Measurements from ENCODE around the gene RERE. TPM values are rescaled to one million over a fixed set of nuclear protein-coding genes. Genes with fewer than 3 reads are reported as not detected.

RERE gene
- total RNA-seq (100 to 1,000 TPM in 8 of 9 donors, 10 to 100 TPM in 1; 65.9 to 236 (median 135) TPM), polyA plus RNA-seq (100 to 1,000 TPM in 1 of 2 donors, 10 to 100 TPM in 1; 53.5 to 120 TPM)
- long read RNA-seq, donor 1, partial matches to known transcripts = 53 of 93 reads
- long read RNA-seq, donor 1, other reads (novel, unspliced or antisense) = 40 of 93 reads
- long read RNA-seq, donor 2, partial matches to known transcripts = 38 of 81 reads
- long read RNA-seq, donor 2, other reads (novel, unspliced or antisense) = 43 of 81 reads
- long read RNA-seq, donor 3, partial matches to known transcripts = 74 of 110 reads
- long read RNA-seq, donor 3, other reads (novel, unspliced or antisense) = 36 of 110 reads

GRCh38 chr1:8817412-8818324 is at the start of gene RERE:
RERE (minus strand) TSS chr1:8817640.
- Histone ChIP-seq H3K27me3 (no peaks in the 10 kb centered on the region), H3K4me1 (peaks cover 0 to 59% (median 33%) of the 10 kb centered on the region in 12 donors), H3K4me3 (peak within 1 kb of the TSS; percentile 49 to 90 (median 78)), H3K36me3 (no peaks in the 10 kb centered on the region), H3K27ac (peak within 1 kb of the TSS; percentile 85 to 96 (median 94)), H3K9me3 (no peaks in the 10 kb centered on the region)
- WGBS, 4 donors = 0 to 1% (median 1%) methylated on average over 39 to 82 of the region's 82 CpGs
- intact Hi-C loops (cut with DNase I) = loop anchor here in 3 of 10 donors (2.0 to 5.0 kb wide), 2 partner anchors 31 to 40 kb away; no protein-coding TSS in a partner anchor
- TF ChIP-seq, protein P1, sequence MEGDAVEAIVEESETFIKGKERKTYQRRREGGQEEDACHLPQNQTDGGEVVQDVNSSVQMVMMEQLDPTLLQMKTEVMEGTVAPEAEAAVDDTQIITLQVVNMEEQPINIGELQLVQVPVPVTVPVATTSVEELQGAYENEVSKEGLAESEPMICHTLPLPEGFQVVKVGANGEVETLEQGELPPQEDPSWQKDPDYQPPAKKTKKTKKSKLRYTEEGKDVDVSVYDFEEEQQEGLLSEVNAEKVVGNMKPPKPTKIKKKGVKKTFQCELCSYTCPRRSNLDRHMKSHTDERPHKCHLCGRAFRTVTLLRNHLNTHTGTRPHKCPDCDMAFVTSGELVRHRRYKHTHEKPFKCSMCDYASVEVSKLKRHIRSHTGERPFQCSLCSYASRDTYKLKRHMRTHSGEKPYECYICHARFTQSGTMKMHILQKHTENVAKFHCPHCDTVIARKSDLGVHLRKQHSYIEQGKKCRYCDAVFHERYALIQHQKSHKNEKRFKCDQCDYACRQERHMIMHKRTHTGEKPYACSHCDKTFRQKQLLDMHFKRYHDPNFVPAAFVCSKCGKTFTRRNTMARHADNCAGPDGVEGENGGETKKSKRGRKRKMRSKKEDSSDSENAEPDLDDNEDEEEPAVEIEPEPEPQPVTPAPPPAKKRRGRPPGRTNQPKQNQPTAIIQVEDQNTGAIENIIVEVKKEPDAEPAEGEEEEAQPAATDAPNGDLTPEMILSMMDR (IDR thresholded peaks at IDR 0.05) = peak in 3 of 12 donors; percentile 14 to 26 (median 25)
- peak in 1 of 2 donors; percentile 95 for TF ChIP-seq POLR2A (IDR thresholded peaks at IDR 0.05)
- DNase-seq = peak; percentile 94 to 98 (median 94)
- ATAC-seq = peak; percentile 98 to 99 (median 99)

DNA sequence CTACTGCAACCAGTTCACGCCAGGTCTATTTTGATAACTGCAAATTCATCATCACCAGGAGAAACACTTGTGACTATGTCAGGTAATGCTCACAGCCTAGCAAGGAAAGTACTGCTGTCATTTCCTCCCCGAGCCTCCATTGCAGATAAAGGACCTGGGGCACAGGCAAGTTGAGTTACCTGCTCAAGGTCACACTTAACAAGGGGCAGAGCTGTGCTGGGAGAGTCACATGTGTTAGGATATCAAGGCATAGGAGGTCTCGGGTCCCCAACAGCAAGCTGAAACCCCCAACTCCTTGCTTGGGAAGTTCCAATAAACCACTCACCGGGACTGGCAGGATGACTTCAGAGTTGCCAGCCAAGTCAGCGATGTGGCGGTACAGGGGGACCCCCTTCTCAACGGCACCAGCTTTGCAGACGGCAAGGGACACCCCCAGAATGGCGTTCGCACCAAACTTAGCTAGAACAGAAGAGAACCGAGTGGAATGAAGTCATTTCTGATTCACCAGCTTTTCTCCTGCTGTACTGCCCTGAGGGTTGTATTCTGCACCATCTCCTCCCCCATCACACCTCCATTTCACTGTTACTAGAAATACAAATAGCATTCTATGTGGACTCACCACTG is 49.5 kb upstream of the RERE start:
- Histone ChIP-seq H3K9me3 (no peaks in the 10 kb centered on the region), H3K27ac (no peak overlapping the region), H3K4me1 (peaks cover 0 to 10% (median 1%) of the 10 kb centered on the region in 12 donors), H3K27me3 (no peaks in the 10 kb centered on the region), H3K36me3 (peaks cover 23 to 100% (median 100%) of the 10 kb centered on the region in 9 donors), H3K4me3 (no peak overlapping the region)
- TF ChIP-seq POLR2A (IDR thresholded peaks at IDR 0.05) = no peak
- TF ChIP-seq, protein P1 (IDR thresholded peaks at IDR 0.05) = no peak
- 83 to 90% (median 88%) methylated on average over 11 of the region's 11 CpGs for WGBS, 4 donors
- intact Hi-C loops (cut with DNase I) = no loop called here
- no peak for ATAC-seq
- DNase-seq = no peak

DNA sequence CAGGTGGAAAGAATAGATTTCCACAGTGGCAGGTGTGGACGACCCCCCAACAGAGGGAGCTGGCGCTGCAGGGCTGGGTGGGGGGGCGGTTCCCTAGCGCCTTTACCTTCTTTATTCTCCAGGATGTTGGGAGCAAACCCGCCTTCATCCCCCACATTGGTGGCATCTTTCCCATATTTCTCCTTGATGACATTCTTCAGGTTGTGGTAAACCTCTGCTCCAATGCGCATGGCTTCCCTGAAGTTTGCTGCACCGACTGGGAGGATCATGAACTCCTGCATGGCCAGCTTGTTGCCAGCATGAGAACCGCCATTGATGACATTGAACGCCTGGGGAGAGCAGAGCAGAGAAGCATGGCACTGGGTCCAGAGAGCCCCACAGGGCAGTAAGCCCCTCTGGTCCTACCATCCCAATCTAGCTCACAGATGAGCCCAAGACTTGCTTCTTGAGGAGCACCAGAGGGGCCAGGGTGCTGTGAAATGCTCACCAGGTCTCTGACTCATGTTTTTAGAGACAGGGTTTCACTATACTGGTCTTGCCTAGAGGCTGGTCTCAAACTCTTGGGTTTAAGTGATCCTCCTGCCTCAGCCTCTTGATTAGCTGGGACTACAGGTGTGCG is 48.8 kb upstream of the RERE start:
- Histone ChIP-seq H3K4me3 (no peak overlapping the region), H3K36me3 (peaks cover 23 to 100% (median 100%) of the 10 kb centered on the region in 9 donors), H3K27me3 (no peaks in the 10 kb centered on the region), H3K9me3 (no peaks in the 10 kb centered on the region), H3K27ac (no peak overlapping the region), H3K4me1 (peaks cover 0 to 6% (median 0%) of the 10 kb centered on the region in 12 donors)
- WGBS, 4 donors = 83 to 90% (median 88%) methylated on average over 10 of the region's 10 CpGs
- TF ChIP-seq, protein P1 (IDR thresholded peaks at IDR 0.05) = no peak
- TF ChIP-seq POLR2A (IDR thresholded peaks at IDR 0.05) = no peak
- DNase-seq = no peak
- ATAC-seq = no peak
- intact Hi-C loops (cut with DNase I) = no loop called here

Data from heart left ventricle (tissue), 16 donors.